ENCODE data around the gene TMA7. TPM values are rescaled to one million over a fixed set of nuclear protein-coding genes. Genes with fewer than 3 reads are reported as not detected.
A peak's percentile ranks its signal among the peaks of the same experiment; 100 is the strongest.

TMA7 gene
- total RNA-seq, 2 donors from 2014 or later: 290 to 326 TPM

GRCh38 chr3:48436477-48436787 is 3.6 kb upstream of the TMA7 start:
- TF ChIP-seq CTCF (conservative IDR thresholded peaks at IDR 0.05): no peak
- H3K9me3 Mint-ChIP-seq: no peaks in the 10 kb centered on the region
- Histone ChIP-seq H3K9ac (ENCODE audit: extremely low read depth, low read length, poor library complexity, severe bottlenecking) (no peak overlapping the region), H3K4me3 (ENCODE audit: low read length) (no peak overlapping the region), H3K27ac (ENCODE audit: low read depth, low read length) (no peak overlapping the region), H3K27me3 (ENCODE audit: control insufficient read depth, insufficient read depth, low read length, poor library complexity, severe bottlenecking) (no peaks in the 10 kb centered on the region), H3K36me3 (ENCODE audit: control insufficient read depth, insufficient read depth, low read length) (peaks cover 35% of the 10 kb centered on the region), H3K4me1 (ENCODE audit: control insufficient read depth, insufficient read depth, low read length) (no peaks in the 10 kb centered on the region), H3K9me3 (ENCODE audit: control insufficient read depth, low read length) (no peaks in the 10 kb centered on the region)
- H3K4me3 Mint-ChIP-seq: no peak overlapping the region
- no peak overlapping the region for H3K27ac Mint-ChIP-seq
- H3K36me3 Mint-ChIP-seq (ENCODE audit: low read depth): peaks cover 30% of the 10 kb centered on the region
- no peaks in the 10 kb centered on the region for H3K27me3 Mint-ChIP-seq (ENCODE audit: insufficient read depth)
- WGBS, 2 experiments (ENCODE audit: insufficient coverage in 1 of 2, insufficient read length in 1 of 2): 29 to 46% methylated on average over 1 of the region's 1 CpG
- no peak for DNase-seq
- H3K4me1 Mint-ChIP-seq: peaks cover 5% of the 10 kb centered on the region

GRCh38 chr3:48436855-48437254 is 3.2 kb upstream of the TMA7 start:
- TF ChIP-seq CTCF (conservative IDR thresholded peaks at IDR 0.05): no peak
- Mint-ChIP-seq H3K4me3 (no peak overlapping the region), H3K36me3 (ENCODE audit: low read depth) (peaks cover 30% of the 10 kb centered on the region), H3K27ac (no peak overlapping the region), H3K4me1 (peaks cover 4% of the 10 kb centered on the region), H3K9me3 (no peaks in the 10 kb centered on the region), H3K27me3 (ENCODE audit: insufficient read depth) (no peaks in the 10 kb centered on the region)
- Histone ChIP-seq H3K36me3 (ENCODE audit: control insufficient read depth, insufficient read depth, low read length) (peaks cover 35% of the 10 kb centered on the region), H3K4me3 (ENCODE audit: low read length) (no peak overlapping the region), H3K9ac (ENCODE audit: extremely low read depth, low read length, poor library complexity, severe bottlenecking) (no peak overlapping the region), H3K4me1 (ENCODE audit: control insufficient read depth, insufficient read depth, low read length) (no peaks in the 10 kb centered on the region), H3K27ac (ENCODE audit: low read depth, low read length) (no peak overlapping the region), H3K9me3 (ENCODE audit: control insufficient read depth, low read length) (no peaks in the 10 kb centered on the region), H3K27me3 (ENCODE audit: control insufficient read depth, insufficient read depth, low read length, poor library complexity, severe bottlenecking) (no peaks in the 10 kb centered on the region)
- 88 to 92% methylated on average over 7 of the region's 7 CpGs for WGBS, 2 experiments (ENCODE audit: insufficient coverage in 1 of 2, insufficient read length in 1 of 2)
- peak; percentile 40 for DNase-seq

GRCh38 chr3:48437812-48438211 is 2.2 kb upstream of the TMA7 start:
- no peak overlapping the region for H3K4me3 Mint-ChIP-seq
- Histone ChIP-seq H3K4me3 (ENCODE audit: low read length) (no peak overlapping the region), H3K4me1 (ENCODE audit: control insufficient read depth, insufficient read depth, low read length) (no peaks in the 10 kb centered on the region), H3K36me3 (ENCODE audit: control insufficient read depth, insufficient read depth, low read length) (peaks cover 35% of the 10 kb centered on the region), H3K27ac (ENCODE audit: low read depth, low read length) (no peak overlapping the region), H3K9ac (ENCODE audit: extremely low read depth, low read length, poor library complexity, severe bottlenecking) (no peak overlapping the region), H3K27me3 (ENCODE audit: control insufficient read depth, insufficient read depth, low read length, poor library complexity, severe bottlenecking) (no peaks in the 10 kb centered on the region), H3K9me3 (ENCODE audit: control insufficient read depth, low read length) (no peaks in the 10 kb centered on the region)
- 86 to 95% methylated on average over 2 to 4 of the region's 4 CpGs for WGBS, 2 experiments (ENCODE audit: insufficient coverage in 1 of 2, insufficient read length in 1 of 2)
- H3K27ac Mint-ChIP-seq: no peak overlapping the region
- TF ChIP-seq CTCF (conservative IDR thresholded peaks at IDR 0.05): no peak
- no peak for DNase-seq
- no peaks in the 10 kb centered on the region for H3K9me3 Mint-ChIP-seq
- H3K36me3 Mint-ChIP-seq (ENCODE audit: low read depth): peaks cover 33% of the 10 kb centered on the region
- peaks cover 4% of the 10 kb centered on the region for H3K4me1 Mint-ChIP-seq
- H3K27me3 Mint-ChIP-seq (ENCODE audit: insufficient read depth): no peaks in the 10 kb centered on the region

All from endodermal cell (in vitro differentiated cells).